ENCODE results near the gene RETREG3. TPM values are rescaled to one million over a fixed set of nuclear protein-coding genes. Genes with fewer than 3 reads are reported as not detected.
"Not testable (repeated sequence)": the region's sequence is repeated elsewhere in the genome, so short reads cannot be mapped to it uniquely, and the experiment has no call there.

The RETREG3 gene
- polyA plus RNA-seq, 4 donors = 8.4 to 42.3 (median 17.0) TPM

GRCh38 chr17:42563543-42563942 lies 45.6 kb downstream of the RETREG3 start:
- peak in 1 of 2 donors; percentile 79 for DNase-seq
- Histone ChIP-seq H3K4me3 (ENCODE audit: low read depth in 1 of 3, low read length in 3 of 3) (peak overlapping the region in 2 of 3 donors; percentile 70 to 97), H3K36me3 (ENCODE audit: control insufficient read depth in 3 of 3, insufficient read depth in 2 of 3, low read depth in 1 of 3, low read length in 3 of 3) (peaks cover 4 to 47% (median 5%) of the 10 kb centered on the region in 3 donors), H3K27me3 (ENCODE audit: control insufficient read depth in 3 of 3, insufficient read depth in 3 of 3, low read length in 3 of 3) (no peaks in the 10 kb centered on the region), H3K4me1 (ENCODE audit: control insufficient read depth in 3 of 3, insufficient read depth in 2 of 3, low read depth in 1 of 3, low read length in 2 of 3) (peaks cover 8 to 39% (median 10%) of the 10 kb centered on the region in 3 donors), H3K27ac (ENCODE audit: low read depth in 1 of 3, low read length in 2 of 3) (peak overlapping the region in 1 of 3 donors; percentile 90), H3K9me3 (ENCODE audit: control insufficient read depth in 2 of 2, insufficient read depth in 1 of 2, low read depth in 1 of 2, low read length in 1 of 2) (no peaks in the 10 kb centered on the region)
- 0 to 31% (median 22%) methylated on average over 1 of the region's 1 CpG for WGBS, 3 donors
- no peak for FAIRE-seq

- H3K27ac ChIP-seq (ENCODE audit: low read depth in 1 of 3, low read length in 2 of 3) = peak overlapping the region; percentile 61 to 93 (median 90)
- FAIRE-seq (no peak), DNase-seq (no peak)
- peaks cover 2 to 43% (median 5%) of the 10 kb centered on the region in 3 donors for H3K36me3 ChIP-seq (ENCODE audit: control insufficient read depth in 3 of 3, insufficient read depth in 2 of 3, low read depth in 1 of 3, low read length in 3 of 3)
- peaks cover 8 to 34% (median 10%) of the 10 kb centered on the region in 3 donors for H3K4me1 ChIP-seq (ENCODE audit: control insufficient read depth in 3 of 3, insufficient read depth in 2 of 3, low read depth in 1 of 3, low read length in 2 of 3)
- H3K27me3 ChIP-seq (ENCODE audit: control insufficient read depth in 3 of 3, insufficient read depth in 3 of 3, low read length in 3 of 3) = no peaks in the 10 kb centered on the region
- no peaks in the 10 kb centered on the region for H3K9me3 ChIP-seq (ENCODE audit: control insufficient read depth in 2 of 2, insufficient read depth in 1 of 2, low read depth in 1 of 2, low read length in 1 of 2)
- peak overlapping the region; percentile 70 to 97 (median 78) for H3K4me3 ChIP-seq (ENCODE audit: low read depth in 1 of 3, low read length in 3 of 3)
- WGBS, 3 donors = 27 to 65% (median 37%) methylated on average over 14 of the region's 14 CpGs
Observed at GRCh38 chr17:42563143-42563509, 46.0 kb downstream of the RETREG3 start.

GRCh38 chr17:42562388-42563142 lies 46.6 kb downstream of the RETREG3 start:
- peak in 1 of 2 donors; percentile 68 for DNase-seq
- peaks cover 2 to 41% (median 5%) of the 10 kb centered on the region in 3 donors for H3K36me3 ChIP-seq (ENCODE audit: control insufficient read depth in 3 of 3, insufficient read depth in 2 of 3, low read depth in 1 of 3, low read length in 3 of 3)
- no peak for FAIRE-seq
- H3K4me3 ChIP-seq (ENCODE audit: low read depth in 1 of 3, low read length in 3 of 3) = peak overlapping the region; percentile 70 to 97 (median 78)
- no peaks in the 10 kb centered on the region for H3K9me3 ChIP-seq (ENCODE audit: control insufficient read depth in 2 of 2, insufficient read depth in 1 of 2, low read depth in 1 of 2, low read length in 1 of 2)
- no peaks in the 10 kb centered on the region for H3K27me3 ChIP-seq (ENCODE audit: control insufficient read depth in 3 of 3, insufficient read depth in 3 of 3, low read length in 3 of 3)
- peaks cover 8 to 32% (median 10%) of the 10 kb centered on the region in 3 donors for H3K4me1 ChIP-seq (ENCODE audit: control insufficient read depth in 3 of 3, insufficient read depth in 2 of 3, low read depth in 1 of 3, low read length in 2 of 3)
- H3K27ac ChIP-seq (ENCODE audit: low read depth in 1 of 3, low read length in 2 of 3) = peak overlapping the region; percentile 61 to 93 (median 90)
- 3 to 8% (median 6%) methylated on average over 46 to 48 of the region's 48 CpGs for WGBS, 3 donors

GRCh38 chr17:42561897-42562387 lies 47.2 kb downstream of the RETREG3 start, which contains the start of gene COASY:
Gene COASY, plus strand, starts transcription at chr17:42562148. Its CDS starts 475 bp downstream, at chr17:42562623.
- WGBS, 3 donors = 0% methylated on average over 26 of the region's 26 CpGs

GRCh38 chr17:42560246-42560645 lies 48.9 kb downstream of the RETREG3 start:
- no peak for DNase-seq
- Histone ChIP-seq H3K27me3 (ENCODE audit: control insufficient read depth in 3 of 3, insufficient read depth in 3 of 3, low read length in 3 of 3) (no peaks in the 10 kb centered on the region), H3K36me3 (ENCODE audit: control insufficient read depth in 3 of 3, insufficient read depth in 2 of 3, low read depth in 1 of 3, low read length in 3 of 3) (peaks cover 2 to 26% (median 3%) of the 10 kb centered on the region in 3 donors), H3K4me1 (ENCODE audit: control insufficient read depth in 3 of 3, insufficient read depth in 2 of 3, low read depth in 1 of 3, low read length in 2 of 3) (peaks cover 6 to 27% (median 10%) of the 10 kb centered on the region in 3 donors), H3K4me3 (ENCODE audit: low read depth in 1 of 3, low read length in 3 of 3) (no peak overlapping the region), H3K27ac (ENCODE audit: low read depth in 1 of 3, low read length in 2 of 3) (no peak overlapping the region), H3K9me3 (ENCODE audit: control insufficient read depth in 2 of 2, insufficient read depth in 1 of 2, low read depth in 1 of 2, low read length in 1 of 2) (no peaks in the 10 kb centered on the region)
- 79 to 93% (median 92%) methylated on average over 3 of the region's 3 CpGs for WGBS, 3 donors
- FAIRE-seq = no peak

More at GRCh38 chr17:42561897-42562387, 47.2 kb downstream of the RETREG3 start, which contains the start of gene COASY:
- Histone ChIP-seq H3K27ac (ENCODE audit: low read depth in 1 of 3, low read length in 2 of 3) (peak within 1 kb of the TSS; percentile 61 to 93 (median 90)), H3K36me3 (ENCODE audit: control insufficient read depth in 3 of 3, insufficient read depth in 2 of 3, low read depth in 1 of 3, low read length in 3 of 3) (peaks cover 2 to 41% (median 5%) of the 10 kb centered on the region in 3 donors), H3K4me1 (ENCODE audit: control insufficient read depth in 3 of 3, insufficient read depth in 2 of 3, low read depth in 1 of 3, low read length in 2 of 3) (peaks cover 8 to 32% (median 10%) of the 10 kb centered on the region in 3 donors), H3K9me3 (ENCODE audit: control insufficient read depth in 2 of 2, insufficient read depth in 1 of 2, low read depth in 1 of 2, low read length in 1 of 2) (no peaks in the 10 kb centered on the region), H3K4me3 (ENCODE audit: low read depth in 1 of 3, low read length in 3 of 3) (peak within 1 kb of the TSS; percentile 70 to 97 (median 78)), H3K27me3 (ENCODE audit: control insufficient read depth in 3 of 3, insufficient read depth in 3 of 3, low read length in 3 of 3) (no peaks in the 10 kb centered on the region)
- FAIRE-seq (no peak), DNase-seq (peak; percentile 98)

GRCh38 chr17:42559075-42559474 lies 50.1 kb downstream of the RETREG3 start:
- H3K36me3 ChIP-seq (ENCODE audit: control insufficient read depth in 3 of 3, insufficient read depth in 2 of 3, low read depth in 1 of 3, low read length in 3 of 3) = peaks cover 0 to 14% (median 0%) of the 10 kb centered on the region in 3 donors
- H3K9me3 ChIP-seq (ENCODE audit: control insufficient read depth in 2 of 2, insufficient read depth in 1 of 2, low read depth in 1 of 2, low read length in 1 of 2) = no peaks in the 10 kb centered on the region
- WGBS, 3 donors = 61 to 81% (median 71%) methylated on average over 6 of the region's 6 CpGs
- no peaks in the 10 kb centered on the region for H3K27me3 ChIP-seq (ENCODE audit: control insufficient read depth in 3 of 3, insufficient read depth in 3 of 3, low read length in 3 of 3)
- FAIRE-seq = no peak
- DNase-seq = peak in 1 of 2 donors; percentile 40
- H3K4me1 ChIP-seq (ENCODE audit: control insufficient read depth in 3 of 3, insufficient read depth in 2 of 3, low read depth in 1 of 3, low read length in 2 of 3) = peaks cover 6 to 25% (median 10%) of the 10 kb centered on the region in 3 donors
- H3K4me3 ChIP-seq (ENCODE audit: low read depth in 1 of 3, low read length in 3 of 3) = no peak overlapping the region
- no peak overlapping the region for H3K27ac ChIP-seq (ENCODE audit: low read depth in 1 of 3, low read length in 2 of 3)

- not testable (repeated sequence) for H3K9me3 ChIP-seq (ENCODE audit: control insufficient read depth in 2 of 2, insufficient read depth in 1 of 2, low read depth in 1 of 2, low read length in 1 of 2); H3K4me3 ChIP-seq (ENCODE audit: low read depth in 1 of 3, low read length in 3 of 3); H3K27ac ChIP-seq (ENCODE audit: low read depth in 1 of 3, low read length in 2 of 3); FAIRE-seq; H3K27me3 ChIP-seq (ENCODE audit: control insufficient read depth in 3 of 3, insufficient read depth in 3 of 3, low read length in 3 of 3); DNase-seq
- Histone ChIP-seq H3K36me3 (ENCODE audit: control insufficient read depth in 3 of 3, insufficient read depth in 2 of 3, low read depth in 1 of 3, low read length in 3 of 3) (peaks cover 0 to 13% (median 0%) of the 10 kb centered on the region in 3 donors), H3K4me1 (ENCODE audit: control insufficient read depth in 3 of 3, insufficient read depth in 2 of 3, low read depth in 1 of 3, low read length in 2 of 3) (peaks cover 0 to 14% (median 7%) of the 10 kb centered on the region in 3 donors)
- WGBS, 3 donors = 67 to 78% (median 77%) methylated on average over 5 of the region's 5 CpGs
Observed at GRCh38 chr17:42555961-42556617, 53.1 kb downstream of the RETREG3 start.

- Histone ChIP-seq H3K27me3 (ENCODE audit: control insufficient read depth in 3 of 3, insufficient read depth in 3 of 3, low read length in 3 of 3) (no peaks in the 10 kb centered on the region), H3K27ac (ENCODE audit: low read depth in 1 of 3, low read length in 2 of 3) (peak overlapping the region; percentile 84 to 98 (median 87)), H3K4me3 (ENCODE audit: low read depth in 1 of 3, low read length in 3 of 3) (peak overlapping the region; percentile 48 to 94 (median 88)), H3K4me1 (ENCODE audit: control insufficient read depth in 3 of 3, insufficient read depth in 2 of 3, low read depth in 1 of 3, low read length in 2 of 3) (peaks cover 0 to 14% (median 7%) of the 10 kb centered on the region in 3 donors), H3K36me3 (ENCODE audit: control insufficient read depth in 3 of 3, insufficient read depth in 2 of 3, low read depth in 1 of 3, low read length in 3 of 3) (peaks cover 0 to 13% (median 0%) of the 10 kb centered on the region in 3 donors), H3K9me3 (ENCODE audit: control insufficient read depth in 2 of 2, insufficient read depth in 1 of 2, low read depth in 1 of 2, low read length in 1 of 2) (no peaks in the 10 kb centered on the region)
- DNase-seq (no peak), FAIRE-seq (no peak)
- WGBS, 3 donors = 26 to 53% (median 32%) methylated on average over 2 to 4 of the region's 4 CpGs
Observed at GRCh38 chr17:42555122-42555622, 54.0 kb downstream of the RETREG3 start.
